HG03571 (cell line): ENCODE data around the gene BMI1.
A peak's percentile ranks its signal among the peaks of the same experiment; 100 is the strongest.
"Not testable (repeated sequence)": the region's sequence is repeated elsewhere in the genome, so short reads cannot be mapped to it uniquely, and the experiment has no call there.

Source experiments
- ATAC-seq: cut with Tn5 transposase; IDR thresholded peaks from one replicate; pipeline ENCODE4 v1.9.1; 2021; ENCODE audit not compliant: unreplicated experiment

The BMI1 gene

GRCh38 chr10:22320591-22321155 is at the start of gene BMI1:
BMI1 (plus strand) TSS chr10:22321099; CDS start chr10:22326450, 5,351 bp downstream.
- no peak for ATAC-seq

DNA sequence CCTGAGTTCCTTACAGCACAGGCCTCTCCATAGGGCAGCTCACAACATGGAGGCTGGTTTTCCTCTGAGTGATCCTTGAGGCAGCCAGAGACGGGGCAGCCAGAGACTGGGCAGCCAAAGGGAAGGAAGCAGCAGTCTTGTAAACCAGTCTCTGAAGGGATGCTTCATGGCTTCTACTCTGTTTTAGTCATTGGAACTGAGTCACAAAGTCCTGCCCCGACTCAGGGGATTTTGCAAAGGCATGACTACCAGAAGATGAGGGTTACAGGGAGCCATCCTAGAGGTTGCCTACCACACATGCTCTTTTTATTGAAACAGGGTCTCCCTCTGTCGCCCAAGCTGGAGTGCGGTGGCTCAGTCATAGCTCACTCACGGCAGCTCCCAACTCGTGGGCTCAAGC is 49.1 kb upstream of the BMI1 start:
- ATAC-seq = no peak

DNA sequence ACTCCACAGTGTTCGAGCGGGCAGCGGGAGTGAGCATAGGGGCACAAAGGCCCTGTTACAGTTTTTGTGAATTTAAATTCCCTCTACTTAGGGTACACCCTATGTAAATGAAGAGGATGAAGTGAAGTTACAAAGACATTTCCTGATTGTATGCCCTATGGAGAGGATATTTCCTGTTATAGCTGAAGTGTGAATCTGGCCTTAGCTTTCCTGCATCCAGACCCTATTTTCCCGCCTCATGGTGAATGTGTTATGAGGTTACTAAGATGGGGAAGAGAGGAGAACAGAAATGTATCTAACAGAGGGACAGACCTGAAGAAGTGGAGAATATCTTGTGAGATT is 42.5 kb upstream of the BMI1 start:
- no peak for ATAC-seq

GRCh38 chr10:22280078-22280477 is 40.8 kb upstream of the BMI1 start:
- ATAC-seq = no peak

DNA sequence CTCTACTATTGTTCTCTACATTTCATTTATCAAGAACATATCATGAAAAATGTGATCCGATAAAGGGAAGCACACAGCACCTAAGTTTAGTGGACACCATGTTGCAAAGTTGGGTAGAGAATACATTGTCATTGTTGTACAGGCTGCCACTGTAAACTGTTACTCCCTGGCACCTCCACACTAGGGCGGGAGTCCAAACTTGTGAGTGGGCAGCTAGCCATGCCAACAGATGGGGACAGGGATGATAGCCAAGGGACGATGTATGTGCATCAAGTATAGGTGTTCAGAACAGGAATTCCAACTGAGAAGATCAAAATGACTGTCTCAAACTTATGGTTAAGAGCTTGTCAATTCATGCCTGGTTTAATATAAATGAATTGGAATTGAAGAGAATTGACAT is 35.8 kb upstream of the BMI1 start:
- ATAC-seq = no peak

DNA sequence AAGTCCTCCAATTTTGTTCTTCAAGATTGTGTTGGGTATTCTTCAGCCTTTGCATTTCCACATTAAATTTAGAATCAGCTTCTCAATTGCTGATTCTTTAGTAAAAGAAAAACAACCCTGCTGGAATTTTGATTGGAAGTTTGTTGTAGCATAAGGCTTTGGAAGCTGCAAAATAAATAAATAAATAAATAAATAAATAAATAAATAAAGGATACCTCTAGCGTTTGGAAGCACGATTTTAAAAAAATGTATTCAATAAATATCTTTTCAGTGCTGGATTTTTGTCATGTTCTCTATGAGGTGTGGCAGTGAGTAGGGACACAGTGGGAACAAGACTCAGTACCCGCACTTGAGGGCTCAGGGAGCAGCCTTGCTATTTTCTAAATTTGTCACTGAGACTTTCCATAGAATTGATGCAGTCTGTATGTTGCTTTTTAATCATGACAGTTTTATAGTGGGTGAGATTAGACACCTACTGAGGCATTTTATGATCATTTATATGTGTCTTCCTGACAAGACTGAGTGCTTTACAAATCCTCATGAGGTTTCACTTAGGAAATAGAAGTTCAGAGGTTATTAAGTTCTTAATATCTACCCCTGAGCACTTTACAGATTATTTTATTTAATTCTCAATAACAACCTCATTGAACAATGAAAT is 27.0 kb upstream of the BMI1 start:
- no peak for ATAC-seq

DNA sequence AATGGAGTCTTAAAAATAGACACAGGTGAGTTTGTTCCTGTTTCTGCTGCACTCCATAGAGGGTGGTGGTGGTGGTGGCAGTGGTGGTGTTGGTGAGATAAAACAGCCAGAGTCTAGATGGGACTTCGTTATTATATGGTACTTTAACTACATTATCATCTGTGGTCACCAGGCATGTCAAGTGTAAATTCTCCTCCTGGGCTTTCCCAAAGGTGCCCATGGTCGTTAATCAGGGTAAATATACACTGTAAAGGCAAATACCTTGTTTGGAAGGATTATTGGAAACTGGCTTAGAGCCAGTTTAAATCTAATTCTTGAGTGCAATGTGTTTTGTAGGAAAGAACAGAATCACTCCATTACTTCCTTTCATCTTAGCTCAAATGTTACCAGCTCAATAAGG is 26.2 kb upstream of the BMI1 start:
- no peak for ATAC-seq

DNA sequence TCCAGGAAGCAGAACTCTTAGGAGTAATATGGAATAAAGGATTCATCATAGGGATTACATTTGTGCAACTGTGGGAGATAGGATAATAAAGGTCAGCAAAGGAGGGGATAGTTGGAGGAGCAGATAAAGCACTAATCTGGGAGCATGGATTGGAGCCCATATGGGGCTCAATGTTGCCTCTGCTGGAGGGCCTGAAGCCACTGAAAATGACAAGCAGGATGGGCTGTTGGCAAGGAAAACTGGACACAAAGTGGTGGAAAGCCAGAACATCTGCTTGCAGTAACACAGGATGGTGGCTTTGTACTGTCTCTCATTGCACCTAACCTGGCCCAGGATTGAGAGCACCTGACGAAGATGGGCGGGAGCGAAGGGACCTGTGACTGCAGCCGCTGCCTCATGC is 19.7 kb upstream of the BMI1 start:
- no peak for ATAC-seq

DNA sequence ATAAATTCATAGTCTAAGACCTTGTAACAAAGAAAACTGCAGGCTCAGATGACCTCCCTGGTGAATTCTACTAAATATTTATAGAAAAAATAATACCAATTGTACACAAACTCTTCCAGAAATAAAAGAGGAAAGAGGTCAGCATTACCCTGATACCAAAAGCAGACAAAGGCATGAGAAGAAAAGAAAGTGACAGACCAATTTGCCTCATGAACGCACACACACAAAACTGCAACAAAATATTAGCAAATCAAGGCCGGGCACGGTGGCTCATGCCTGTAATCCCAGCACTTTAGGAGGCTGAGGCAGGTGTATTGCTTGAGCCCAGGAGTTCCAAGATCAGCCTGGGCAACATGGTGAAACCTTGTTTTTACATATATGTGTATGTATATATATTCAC is 17.4 kb upstream of the BMI1 start:
- ATAC-seq = no peak

- ATAC-seq = no peak
Observed at GRCh38 chr10:22305721-22306120, 15.2 kb upstream of the BMI1 start.

- peak; percentile 90 for ATAC-seq
Observed at GRCh38 chr10:22308390-22308789, 12.5 kb upstream of the BMI1 start.

- no peak for ATAC-seq
Observed at GRCh38 chr10:22309180-22310000, 11.5 kb upstream of the BMI1 start.

GRCh38 chr10:22310012-22310411 is 10.9 kb upstream of the BMI1 start:
- ATAC-seq = not testable (repeated sequence)

DNA sequence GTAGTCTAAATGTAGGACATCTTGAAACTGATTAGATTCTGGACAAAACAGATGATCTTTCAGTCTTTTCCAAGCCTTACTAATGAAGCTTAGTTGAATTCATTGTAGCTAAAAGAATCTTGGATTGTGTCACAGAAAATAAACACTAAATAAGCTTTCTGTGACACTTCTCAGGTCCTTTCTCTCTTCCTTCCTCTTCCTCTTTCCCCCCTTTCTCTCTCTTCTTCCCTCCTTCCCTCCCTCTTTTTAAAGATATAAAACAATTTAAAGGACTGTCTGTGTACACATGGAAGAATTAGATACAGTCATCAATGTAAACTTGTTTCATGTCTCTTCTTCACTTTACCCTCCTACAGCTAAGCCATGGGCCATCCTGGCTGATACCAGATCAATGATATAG is 10.0 kb upstream of the BMI1 start:
- no peak for ATAC-seq

DNA sequence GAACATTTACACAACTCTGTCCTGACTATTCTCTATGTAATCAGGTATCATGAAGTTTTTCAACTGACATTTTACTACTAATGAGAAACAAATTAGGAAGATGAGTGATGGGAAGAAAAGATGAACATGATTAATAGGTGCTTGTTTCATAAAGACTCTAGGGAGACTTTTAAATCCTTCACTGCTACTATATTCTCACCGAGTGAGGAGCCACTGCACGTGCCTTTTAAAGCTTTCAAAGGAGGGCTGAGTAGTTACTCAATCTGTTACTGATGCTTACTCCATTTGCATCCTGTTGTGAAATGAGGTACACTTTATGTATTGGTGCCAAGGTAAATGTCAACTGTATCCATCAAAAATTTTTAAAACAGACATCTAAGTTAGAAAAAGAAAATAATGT is 6.0 kb upstream of the BMI1 start:
- ATAC-seq = no peak

DNA sequence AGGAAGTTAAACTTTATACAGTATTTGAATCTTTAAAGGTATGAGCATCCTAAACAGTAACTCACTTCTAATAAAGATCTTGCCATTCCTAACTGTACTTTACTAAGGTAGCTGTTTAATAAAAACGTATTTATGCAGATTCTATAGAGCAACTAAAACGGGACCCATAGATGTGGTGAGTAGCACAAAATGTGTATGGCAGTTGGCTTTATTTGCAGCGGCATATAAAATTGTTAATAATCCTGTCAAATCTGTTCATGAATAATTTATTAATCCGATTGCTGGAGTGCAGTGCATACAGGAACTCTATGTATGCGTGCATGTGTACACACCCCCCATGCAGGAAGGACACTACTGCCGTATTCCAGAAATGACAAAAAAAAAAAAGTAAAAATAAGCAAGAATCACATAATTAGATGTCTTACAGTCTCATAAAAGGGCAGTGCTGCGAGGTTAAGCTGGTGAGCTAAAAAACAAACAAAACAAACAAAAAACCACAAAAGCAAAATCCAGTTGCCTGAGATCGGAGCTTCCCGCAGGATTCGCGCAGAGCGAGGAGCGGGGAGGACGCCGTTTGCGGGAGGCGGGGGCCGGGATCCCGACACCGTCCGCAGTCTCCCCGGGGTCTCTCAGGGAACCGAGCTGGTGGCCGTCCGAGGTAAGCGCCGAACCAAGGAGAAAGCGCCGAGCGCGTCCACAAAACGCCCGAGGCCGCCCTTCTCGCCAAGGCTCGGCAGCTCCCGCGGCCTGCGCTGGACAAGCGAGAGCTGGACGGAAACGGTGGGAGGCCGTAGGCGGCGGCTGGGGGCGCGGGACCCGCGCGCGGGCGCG is 5.2 kb upstream of the BMI1 start:
- ATAC-seq = peak; percentile 16

DNA sequence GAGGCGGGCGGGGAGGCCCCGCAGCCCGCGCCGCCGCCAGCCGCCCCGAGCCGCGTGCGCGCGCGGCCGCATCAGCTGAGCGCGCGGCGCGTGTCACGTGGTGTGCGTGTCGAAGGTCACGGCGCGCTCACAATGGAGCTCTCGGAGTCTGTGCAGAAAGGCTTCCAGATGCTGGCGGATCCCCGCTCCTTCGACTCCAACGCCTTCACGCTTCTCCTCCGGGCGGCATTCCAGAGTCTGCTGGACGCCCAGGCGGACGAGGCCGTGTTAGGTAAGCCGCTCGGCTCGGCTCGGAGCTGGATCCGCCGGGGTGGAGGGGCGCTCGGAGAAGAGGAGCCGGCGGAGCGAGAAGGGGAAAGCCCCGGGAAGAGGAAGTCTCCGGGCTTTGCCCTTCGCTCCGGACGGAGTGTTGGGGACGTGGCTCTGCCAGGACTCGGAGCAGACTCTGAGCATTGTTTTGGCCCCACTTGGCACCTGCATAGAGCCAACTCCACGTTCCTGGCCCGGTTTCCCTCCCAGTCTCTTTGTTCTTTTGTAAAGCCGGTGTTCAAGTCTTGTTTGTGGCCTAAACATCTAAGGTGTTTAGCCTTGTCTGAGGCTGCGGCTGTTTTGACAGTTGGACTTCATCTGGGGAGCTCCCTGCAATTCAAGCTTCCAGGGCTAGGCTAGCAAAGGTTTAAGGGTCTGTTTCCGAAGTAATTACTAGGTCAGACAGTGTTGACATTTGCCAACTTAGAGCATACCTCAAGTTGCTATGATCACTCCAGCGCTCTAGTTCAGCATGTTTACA is 4.4 kb upstream of the BMI1 start, which contains the start of gene COMMD3:
COMMD3 (plus strand) TSS at position 103 of the 790 bp plus-strand sequence; CDS start at position 133, 30 bp downstream.
- peak; percentile 56 for ATAC-seq

- peak; percentile 17 for ATAC-seq
Observed at GRCh38 chr10:22317076-22317370, 3.9 kb upstream of the BMI1 start.

DNA sequence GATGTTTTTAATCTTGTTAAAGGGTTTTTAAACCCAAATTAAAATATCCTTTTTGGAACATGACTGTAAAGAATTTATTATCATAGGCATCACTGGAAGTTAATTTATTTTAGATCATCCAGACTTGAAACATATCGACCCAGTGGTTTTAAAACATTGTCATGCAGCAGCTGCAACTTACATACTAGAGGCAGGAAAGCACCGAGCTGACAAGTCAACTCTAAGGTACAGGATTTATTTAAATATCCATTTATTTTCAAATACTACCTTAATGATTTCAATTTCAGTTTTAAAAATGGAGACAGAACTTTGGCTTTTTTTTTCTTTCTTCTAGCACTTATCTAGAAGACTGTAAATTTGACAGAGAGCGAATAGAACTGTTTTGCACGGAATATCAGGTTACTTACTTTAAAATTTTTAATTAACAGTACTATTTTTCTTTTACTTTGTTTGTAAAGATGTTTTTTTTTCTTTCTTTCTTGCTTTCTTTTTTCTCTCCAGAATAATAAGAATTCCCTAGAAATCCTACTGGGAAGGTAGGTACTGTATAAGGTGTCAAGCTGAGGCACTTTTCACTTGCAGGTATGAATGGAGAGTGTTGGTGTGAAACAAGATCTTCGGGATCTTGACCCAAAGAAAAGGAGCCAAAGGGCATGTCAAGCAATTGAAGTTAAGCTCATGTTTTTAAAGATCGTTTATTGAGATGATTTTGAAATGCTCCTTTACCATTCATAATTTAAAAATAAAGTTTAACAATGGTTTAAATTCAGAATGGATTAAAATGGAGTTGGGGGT is 2.9 kb upstream of the BMI1 start:
- ATAC-seq = no peak

DNA sequence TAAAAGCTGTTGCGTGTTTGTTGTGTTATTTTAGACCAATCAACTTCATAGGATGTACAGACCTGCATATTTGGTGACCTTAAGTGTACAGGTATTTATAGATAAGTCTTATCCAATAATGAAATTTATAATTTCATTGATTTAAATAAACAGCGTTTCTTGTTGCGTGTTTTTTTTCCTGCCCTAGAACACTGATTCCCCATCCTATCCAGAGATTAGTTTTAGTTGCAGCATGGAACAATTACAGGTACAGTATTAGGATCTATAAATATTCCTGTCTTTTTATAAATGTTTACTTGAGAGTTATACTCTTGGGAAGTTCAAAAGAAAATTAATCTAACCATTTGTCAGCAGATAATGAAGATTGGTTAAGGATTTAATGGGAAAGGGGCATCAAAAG is 2.1 kb upstream of the BMI1 start:
- ATAC-seq = no peak
